Measurements from ENCODE around the gene SDC3.

Gene SDC3

DNA sequence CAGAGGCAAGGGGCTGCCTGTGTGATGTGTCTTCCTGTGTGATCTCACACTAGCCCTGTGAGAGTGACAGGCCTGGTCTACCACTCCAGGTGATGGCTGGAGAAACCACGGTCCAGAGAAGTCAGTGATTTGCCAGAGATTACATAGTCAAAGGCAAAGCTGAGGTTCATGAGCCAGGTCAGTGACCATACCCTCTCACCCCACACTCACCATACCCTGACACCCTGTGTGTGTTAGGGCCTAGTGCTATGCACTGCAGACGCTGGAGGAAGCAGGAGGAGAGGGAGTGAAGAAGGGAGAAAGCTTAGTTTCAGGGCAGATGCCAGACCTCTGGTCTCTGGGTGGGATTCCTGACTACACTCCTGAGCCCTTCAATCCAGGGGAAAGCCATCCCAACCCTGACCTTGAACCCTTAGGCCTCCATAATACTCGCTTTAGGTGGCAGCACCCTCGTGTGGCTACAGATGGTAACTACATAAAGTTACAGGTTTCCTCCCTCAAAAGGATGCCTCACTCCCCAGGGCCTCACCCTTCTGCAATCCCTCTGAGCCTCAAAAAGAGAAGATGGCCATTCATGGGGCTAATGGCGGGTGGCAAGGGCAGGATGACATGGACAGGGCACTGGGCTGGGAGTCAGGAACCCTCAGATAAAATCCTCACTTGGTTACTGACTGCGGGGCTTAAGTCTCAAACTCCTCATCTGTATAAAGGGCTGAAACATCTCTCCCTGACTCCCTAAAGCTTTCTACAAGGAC lies 20.8 kb upstream of the SDC3 start:
- Histone ChIP-seq H3K4me3 (ENCODE audit: low read length) (no peak overlapping the region), H3K27ac (ENCODE audit: low read length) (no peak overlapping the region), H3K27me3 (ENCODE audit: control insufficient read depth, insufficient read depth, low read length) (no peaks in the 10 kb centered on the region), H3K4me1 (ENCODE audit: control insufficient read depth, insufficient read depth, low read length) (no peaks in the 10 kb centered on the region), H3K36me3 (ENCODE audit: control insufficient read depth, insufficient read depth, low read length) (peaks cover 7% of the 10 kb centered on the region; the same call in 1 of the 2 replicates), H3K9me3 (ENCODE audit: control insufficient read depth, insufficient read depth, low read length) (no peaks in the 10 kb centered on the region)
- no CpG with 5 or more reads among the region's 6 CpGs for WGBS (ENCODE audit: insufficient coverage, insufficient read length)
- DNase-seq (ENCODE audit: low read depth, low spot score) = peak; percentile 39

DNA sequence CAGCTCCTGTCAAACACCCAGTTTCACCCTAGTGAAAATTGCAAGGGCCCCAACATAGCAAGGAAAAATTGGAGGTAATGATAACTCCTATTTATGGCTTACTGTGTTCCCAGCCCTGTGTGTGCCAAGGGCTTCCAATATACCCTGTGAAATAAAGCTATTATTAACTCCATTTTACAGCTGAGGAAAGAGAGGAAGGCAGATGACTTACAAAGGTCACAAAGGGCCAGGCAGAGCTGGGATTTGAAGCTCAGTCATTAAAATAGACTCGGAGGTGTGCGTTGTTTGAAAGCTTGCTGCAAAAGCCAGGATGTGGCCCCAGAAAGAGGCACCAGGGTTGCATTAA lies 20.2 kb upstream of the SDC3 start:
- Histone ChIP-seq H3K4me1 (ENCODE audit: control insufficient read depth, insufficient read depth, low read length) (no peaks in the 10 kb centered on the region), H3K27ac (ENCODE audit: low read length) (no peak overlapping the region), H3K36me3 (ENCODE audit: control insufficient read depth, insufficient read depth, low read length) (peaks cover 7% of the 10 kb centered on the region; the same call in 1 of the 2 replicates), H3K4me3 (ENCODE audit: low read length) (no peak overlapping the region), H3K9me3 (ENCODE audit: control insufficient read depth, insufficient read depth, low read length) (no peaks in the 10 kb centered on the region), H3K27me3 (ENCODE audit: control insufficient read depth, insufficient read depth, low read length) (no peaks in the 10 kb centered on the region)
- no CpG with 5 or more reads among the region's 2 CpGs for WGBS (ENCODE audit: insufficient coverage, insufficient read length)
- no peak for DNase-seq (ENCODE audit: low read depth, low spot score)

DNA sequence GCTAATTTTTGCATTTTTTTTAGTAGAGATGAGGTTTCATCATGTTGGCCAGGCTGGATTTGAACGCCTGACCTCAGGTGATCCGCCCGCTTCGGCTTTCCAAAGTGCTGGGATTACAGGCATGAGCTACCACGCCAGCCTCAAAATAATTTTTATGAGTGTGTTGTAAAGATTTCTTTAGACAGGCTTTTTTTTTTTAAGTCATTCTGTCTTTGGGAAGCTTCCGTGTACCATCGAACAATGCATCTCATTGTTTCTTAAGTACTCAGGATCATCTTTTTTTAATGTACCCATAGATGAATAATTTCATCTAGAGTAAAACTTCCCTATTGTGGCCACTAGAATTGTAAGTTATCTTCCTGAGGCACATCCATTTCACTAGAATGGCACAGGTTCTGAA lies 19.6 kb upstream of the SDC3 start:
- H3K27ac ChIP-seq (ENCODE audit: low read length) = no peak overlapping the region
- DNase-seq (ENCODE audit: low read depth, low spot score) = no peak
- peaks cover 3% of the 10 kb centered on the region; the same call in 1 of the 2 replicates for H3K36me3 ChIP-seq (ENCODE audit: control insufficient read depth, insufficient read depth, low read length)
- WGBS (ENCODE audit: insufficient coverage, insufficient read length) = no CpG with 5 or more reads among the region's 7 CpGs
- H3K9me3 ChIP-seq (ENCODE audit: control insufficient read depth, insufficient read depth, low read length) = no peaks in the 10 kb centered on the region
- H3K4me3 ChIP-seq (ENCODE audit: low read length) = no peak overlapping the region
- no peaks in the 10 kb centered on the region for H3K27me3 ChIP-seq (ENCODE audit: control insufficient read depth, insufficient read depth, low read length)
- no peaks in the 10 kb centered on the region for H3K4me1 ChIP-seq (ENCODE audit: control insufficient read depth, insufficient read depth, low read length)

DNA sequence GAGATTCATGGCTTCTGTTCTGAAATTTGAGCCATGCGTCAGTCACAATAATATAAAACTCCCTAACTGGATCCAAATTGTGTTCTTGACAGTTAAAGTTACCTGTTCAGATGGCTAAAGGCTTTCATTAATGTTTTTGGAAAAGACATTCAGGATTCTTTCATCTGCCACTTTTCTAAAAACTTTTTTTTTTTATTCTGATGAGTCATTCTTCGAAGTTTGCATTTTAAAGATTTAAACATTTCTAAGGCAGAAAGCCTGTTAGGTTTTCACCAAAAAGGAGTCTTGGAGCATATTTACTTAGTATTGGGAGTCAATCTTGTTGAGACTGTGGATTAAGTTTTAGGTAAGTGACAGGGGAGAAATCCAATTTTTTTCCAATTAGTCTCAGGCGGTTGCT lies 18.9 kb upstream of the SDC3 start:
- no peaks in the 10 kb centered on the region for H3K9me3 ChIP-seq (ENCODE audit: control insufficient read depth, insufficient read depth, low read length)
- WGBS (ENCODE audit: insufficient coverage, insufficient read length) = no CpG with 5 or more reads among the region's 3 CpGs
- no peaks in the 10 kb centered on the region for H3K27me3 ChIP-seq (ENCODE audit: control insufficient read depth, insufficient read depth, low read length)
- DNase-seq (ENCODE audit: low read depth, low spot score) = no peak
- H3K4me3 ChIP-seq (ENCODE audit: low read length) = no peak overlapping the region
- no peaks in the 10 kb centered on the region for H3K4me1 ChIP-seq (ENCODE audit: control insufficient read depth, insufficient read depth, low read length)
- no peak overlapping the region for H3K27ac ChIP-seq (ENCODE audit: low read length)
- H3K36me3 ChIP-seq (ENCODE audit: control insufficient read depth, insufficient read depth, low read length) = no peaks in the 10 kb centered on the region

DNA sequence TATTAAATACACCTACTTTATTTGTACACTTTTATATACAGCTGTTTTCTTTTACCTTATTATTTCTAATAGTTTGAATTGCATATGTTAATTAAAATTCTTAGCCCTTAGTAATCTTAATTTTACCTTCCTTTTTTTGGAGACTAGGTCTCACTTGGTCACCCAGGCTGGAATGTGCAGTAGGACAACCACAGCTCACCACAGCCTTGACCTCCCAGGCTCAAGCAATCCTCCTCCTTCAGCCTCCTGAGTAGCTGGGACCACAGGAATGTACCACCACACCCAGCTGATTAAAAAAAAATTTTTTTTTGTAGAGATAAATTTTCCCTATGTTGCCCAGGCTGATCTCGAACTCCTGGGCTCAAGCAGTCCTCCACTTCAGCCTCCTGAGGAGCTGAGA lies 15.0 kb upstream of the SDC3 start:
- H3K27ac ChIP-seq (ENCODE audit: low read length) = no peak overlapping the region
- no peaks in the 10 kb centered on the region for H3K27me3 ChIP-seq (ENCODE audit: control insufficient read depth, insufficient read depth, low read length)
- WGBS (ENCODE audit: insufficient coverage, insufficient read length) = no CpG with 5 or more reads among the region's 1 CpG
- no peak for DNase-seq (ENCODE audit: low read depth, low spot score)
- no peaks in the 10 kb centered on the region for H3K36me3 ChIP-seq (ENCODE audit: control insufficient read depth, insufficient read depth, low read length)
- no peaks in the 10 kb centered on the region for H3K4me1 ChIP-seq (ENCODE audit: control insufficient read depth, insufficient read depth, low read length)
- H3K4me3 ChIP-seq (ENCODE audit: low read length) = no peak overlapping the region
- no peaks in the 10 kb centered on the region for H3K9me3 ChIP-seq (ENCODE audit: control insufficient read depth, insufficient read depth, low read length)

DNA sequence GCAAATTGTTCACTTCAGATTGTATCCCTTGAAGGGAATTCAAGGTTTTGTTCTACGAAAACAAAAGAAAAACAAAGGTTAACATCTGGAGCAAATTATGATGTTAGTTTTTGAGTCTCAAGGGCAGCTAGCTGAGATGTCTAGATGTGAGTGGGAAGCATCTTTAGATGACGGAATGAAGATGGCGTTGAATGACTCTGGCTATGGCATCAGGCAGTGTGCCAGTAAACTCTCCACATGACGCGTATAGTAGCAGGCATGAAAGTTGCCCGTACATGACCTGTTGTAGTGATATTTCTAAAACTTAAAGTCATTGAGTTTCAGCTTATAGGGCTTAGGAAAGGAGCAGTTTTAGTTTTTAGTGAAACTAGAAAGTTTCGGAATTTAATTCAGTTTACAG lies 12.3 kb upstream of the SDC3 start:
- no CpG with 5 or more reads among the region's 7 CpGs for WGBS (ENCODE audit: insufficient coverage, insufficient read length)
- H3K36me3 ChIP-seq (ENCODE audit: control insufficient read depth, insufficient read depth, low read length) = no peaks in the 10 kb centered on the region
- no peaks in the 10 kb centered on the region for H3K4me1 ChIP-seq (ENCODE audit: control insufficient read depth, insufficient read depth, low read length)
- no peak for DNase-seq (ENCODE audit: low read depth, low spot score)
- no peaks in the 10 kb centered on the region for H3K9me3 ChIP-seq (ENCODE audit: control insufficient read depth, insufficient read depth, low read length)
- H3K27me3 ChIP-seq (ENCODE audit: control insufficient read depth, insufficient read depth, low read length) = no peaks in the 10 kb centered on the region
- H3K27ac ChIP-seq (ENCODE audit: low read length) = no peak overlapping the region
- no peak overlapping the region for H3K4me3 ChIP-seq (ENCODE audit: low read length)

DNA sequence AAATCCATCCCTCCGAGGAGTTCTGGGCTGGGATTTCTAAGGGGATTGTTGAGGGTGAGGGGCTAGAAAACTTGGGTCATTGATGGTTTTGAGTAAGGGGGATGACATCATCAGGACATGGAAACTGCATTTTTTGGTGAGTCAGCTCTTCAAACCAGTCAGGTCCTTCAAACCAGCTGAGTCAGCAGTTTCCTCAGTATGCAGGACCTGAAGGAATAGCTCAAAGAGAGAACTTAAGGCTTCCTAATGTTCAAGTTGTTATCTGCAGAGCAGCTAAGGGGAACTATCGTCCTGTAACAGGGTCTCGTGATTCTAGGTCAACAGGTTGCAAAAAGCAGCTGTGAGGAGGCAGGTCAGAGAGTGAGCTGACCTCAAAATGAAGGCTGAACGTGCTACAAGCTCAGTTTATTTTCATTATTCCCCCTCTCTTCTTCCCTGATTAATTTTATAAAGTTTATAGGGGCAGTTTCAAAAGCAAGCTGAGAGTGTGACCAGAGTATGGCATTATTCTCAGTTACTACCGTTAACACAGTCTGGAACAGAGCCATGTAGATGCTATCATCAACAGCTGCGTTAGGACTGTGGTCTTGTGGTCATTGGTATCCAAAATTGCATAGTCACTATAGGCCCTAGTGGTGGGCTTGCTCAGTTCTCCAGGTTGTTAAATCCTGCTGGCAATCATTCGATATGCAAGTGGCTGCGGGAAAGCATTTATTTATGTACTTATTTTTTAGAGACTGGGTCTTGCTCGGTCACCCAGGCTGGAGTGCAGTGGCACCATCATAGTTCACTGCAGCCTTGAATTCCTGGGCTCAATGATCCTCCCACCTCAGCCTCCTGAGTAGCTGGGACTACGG lies 10.7 kb upstream of the SDC3 start:
- no CpG with 5 or more reads among the region's 10 CpGs for WGBS (ENCODE audit: insufficient coverage, insufficient read length)
- no peak for DNase-seq (ENCODE audit: low read depth, low spot score)
- Histone ChIP-seq H3K4me1 (ENCODE audit: control insufficient read depth, insufficient read depth, low read length) (no peaks in the 10 kb centered on the region), H3K4me3 (ENCODE audit: low read length) (no peak overlapping the region), H3K27ac (ENCODE audit: low read length) (no peak overlapping the region), H3K27me3 (ENCODE audit: control insufficient read depth, insufficient read depth, low read length) (no peaks in the 10 kb centered on the region), H3K9me3 (ENCODE audit: control insufficient read depth, insufficient read depth, low read length) (no peaks in the 10 kb centered on the region), H3K36me3 (ENCODE audit: control insufficient read depth, insufficient read depth, low read length) (no peaks in the 10 kb centered on the region)

DNA sequence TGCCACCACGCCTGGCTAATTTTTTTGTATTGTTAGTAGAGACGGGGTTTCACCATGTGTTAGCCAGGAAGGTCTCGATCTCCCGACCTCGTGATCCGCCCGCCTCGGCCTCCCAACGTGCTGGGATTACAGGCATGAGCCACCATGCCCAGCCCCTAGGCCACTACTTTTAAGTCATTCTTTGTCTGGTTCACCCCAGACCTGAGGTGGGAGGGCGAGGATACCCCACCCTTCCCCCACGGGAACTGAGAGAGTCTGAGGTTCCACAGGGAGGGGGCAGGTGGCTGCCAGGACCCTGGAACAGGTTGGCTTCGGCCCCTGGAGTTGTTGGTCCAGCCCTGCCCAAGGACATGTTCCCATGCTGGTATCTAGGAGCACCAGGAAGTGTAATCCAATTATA lies 7.7 kb upstream of the SDC3 start:
- Histone ChIP-seq H3K36me3 (ENCODE audit: control insufficient read depth, insufficient read depth, low read length) (no peaks in the 10 kb centered on the region), H3K27me3 (ENCODE audit: control insufficient read depth, insufficient read depth, low read length) (no peaks in the 10 kb centered on the region), H3K4me1 (ENCODE audit: control insufficient read depth, insufficient read depth, low read length) (no peaks in the 10 kb centered on the region), H3K4me3 (ENCODE audit: low read length) (no peak overlapping the region), H3K9me3 (ENCODE audit: control insufficient read depth, insufficient read depth, low read length) (no peaks in the 10 kb centered on the region), H3K27ac (ENCODE audit: low read length) (no peak overlapping the region)
- WGBS (ENCODE audit: insufficient coverage, insufficient read length) = no CpG with 5 or more reads among the region's 12 CpGs
- no peak for DNase-seq (ENCODE audit: low read depth, low spot score)

DNA sequence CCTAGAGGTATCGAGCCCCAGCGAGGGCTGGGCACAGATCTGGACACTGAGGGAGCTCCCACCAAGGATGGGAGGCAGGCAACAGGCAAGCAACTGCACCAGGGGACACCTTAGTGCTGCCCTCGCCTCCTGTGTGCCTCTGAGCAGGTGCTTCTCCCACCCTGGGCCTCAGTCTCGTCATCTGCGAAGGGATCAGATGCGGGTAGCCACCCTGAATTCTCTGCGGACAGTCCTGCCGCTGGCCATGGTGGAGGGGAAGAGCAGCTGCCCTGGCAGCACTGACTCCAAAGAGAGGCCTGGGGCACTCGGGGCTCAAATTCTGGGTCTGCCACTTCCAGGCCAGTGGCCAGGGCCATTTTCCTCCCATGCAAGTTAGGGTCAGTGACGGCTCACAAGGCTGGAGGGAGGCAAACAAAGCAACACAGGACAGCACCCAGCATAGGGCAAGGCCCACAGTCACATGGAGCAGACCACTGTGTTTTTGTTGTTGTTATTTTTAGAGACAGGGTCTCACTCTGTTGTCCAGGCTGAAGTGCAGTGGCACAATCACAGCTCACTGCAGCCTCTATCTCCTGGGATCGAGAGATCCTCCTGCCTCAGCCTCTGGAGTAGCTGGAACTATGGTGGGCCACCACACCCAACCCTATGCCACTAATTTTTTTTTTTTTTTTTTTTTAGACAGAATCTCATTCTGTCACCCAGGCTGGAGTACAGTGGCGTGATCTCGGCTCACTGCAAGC lies 7.1 kb upstream of the SDC3 start:
- no peak overlapping the region for H3K4me3 ChIP-seq (ENCODE audit: low read length)
- DNase-seq (ENCODE audit: low read depth, low spot score) = no peak
- peaks cover 1% of the 10 kb centered on the region; the same call in 1 of the 2 replicates for H3K4me1 ChIP-seq (ENCODE audit: control insufficient read depth, insufficient read depth, low read length)
- H3K27me3 ChIP-seq (ENCODE audit: control insufficient read depth, insufficient read depth, low read length) = no peaks in the 10 kb centered on the region
- H3K9me3 ChIP-seq (ENCODE audit: control insufficient read depth, insufficient read depth, low read length) = no peaks in the 10 kb centered on the region
- no CpG with 5 or more reads among the region's 13 CpGs for WGBS (ENCODE audit: insufficient coverage, insufficient read length)
- no peaks in the 10 kb centered on the region for H3K36me3 ChIP-seq (ENCODE audit: control insufficient read depth, insufficient read depth, low read length)
- no peak overlapping the region for H3K27ac ChIP-seq (ENCODE audit: low read length)

DNA sequence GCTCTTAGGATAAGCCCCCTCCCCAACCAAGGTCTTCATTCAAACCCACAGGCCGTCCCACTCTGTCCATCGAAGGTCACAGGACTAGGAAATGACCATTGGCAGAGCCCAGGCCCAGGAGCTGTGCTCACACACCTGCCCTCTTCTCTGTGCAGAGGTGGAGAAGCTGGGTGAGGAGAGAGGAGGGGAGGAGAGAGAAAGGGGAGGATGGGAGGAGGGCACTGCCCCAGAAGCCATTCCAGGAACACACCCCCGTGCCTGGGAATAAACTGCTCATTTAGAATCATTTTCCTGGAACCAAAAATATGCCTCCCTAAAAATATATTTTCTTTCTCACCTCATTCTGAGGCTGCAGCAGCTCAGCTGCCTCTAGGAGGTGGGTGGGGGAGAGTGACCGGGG lies 6.4 kb upstream of the SDC3 start:
- Histone ChIP-seq H3K27me3 (ENCODE audit: control insufficient read depth, insufficient read depth, low read length) (no peaks in the 10 kb centered on the region), H3K9me3 (ENCODE audit: control insufficient read depth, insufficient read depth, low read length) (no peaks in the 10 kb centered on the region), H3K27ac (ENCODE audit: low read length) (no peak overlapping the region), H3K4me1 (ENCODE audit: control insufficient read depth, insufficient read depth, low read length) (peaks cover 1% of the 10 kb centered on the region; the same call in 1 of the 2 replicates), H3K4me3 (ENCODE audit: low read length) (no peak overlapping the region), H3K36me3 (ENCODE audit: control insufficient read depth, insufficient read depth, low read length) (no peaks in the 10 kb centered on the region)
- no peak for DNase-seq (ENCODE audit: low read depth, low spot score)
- no CpG with 5 or more reads among the region's 4 CpGs for WGBS (ENCODE audit: insufficient coverage, insufficient read length)

All from iPS DF 6.9 (cell line).